LHCN-M2 (cell line): ENCODE data around the gene FNTB. TPM values are rescaled to one million over a fixed set of nuclear protein-coding genes. Genes with fewer than 3 reads are reported as not detected.
A peak's percentile ranks its signal among the peaks of the same experiment; 100 is the strongest.
"Not testable (repeated sequence)": the region's sequence is repeated elsewhere in the genome, so short reads cannot be mapped to it uniquely, and the experiment has no call there.

Source experiments
- DNase-seq: peaks from one replicate; pipeline ENCODE4 v3.0.0-alpha.2; 2012; ENCODE audit warnings: low read depth
- total RNA-seq: library from RNA; depleted of rRNA; stranded (reverse); fragments of >200 nt; gene quantifications from 2 replicates; pipeline ENCODE4 v1.2.3, GENCODE V29; 2014

Gene FNTB
- total RNA-seq, 1 experiment from 2014 or later = 17.4 TPM

DNA sequence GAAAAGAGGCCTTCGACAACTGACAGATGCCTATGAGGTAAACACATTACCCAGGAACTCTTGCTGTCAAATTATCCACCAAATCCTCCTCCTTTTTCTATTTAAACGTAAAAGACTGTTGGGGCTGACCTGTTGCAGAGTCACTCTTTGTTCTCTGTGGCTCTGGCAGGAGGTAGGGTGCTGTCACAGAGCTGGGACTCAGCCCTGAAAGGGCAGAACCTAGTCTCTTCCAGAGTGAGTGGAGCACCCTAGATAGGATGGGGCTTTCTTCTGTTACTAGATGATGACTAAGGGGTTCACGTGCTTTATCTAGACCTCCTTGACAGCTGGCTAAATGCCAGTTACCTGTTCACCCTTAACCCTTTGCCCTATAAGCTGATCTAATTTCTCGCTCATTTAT is 25.7 kb downstream of the FNTB start:
- no peak for DNase-seq

DNA sequence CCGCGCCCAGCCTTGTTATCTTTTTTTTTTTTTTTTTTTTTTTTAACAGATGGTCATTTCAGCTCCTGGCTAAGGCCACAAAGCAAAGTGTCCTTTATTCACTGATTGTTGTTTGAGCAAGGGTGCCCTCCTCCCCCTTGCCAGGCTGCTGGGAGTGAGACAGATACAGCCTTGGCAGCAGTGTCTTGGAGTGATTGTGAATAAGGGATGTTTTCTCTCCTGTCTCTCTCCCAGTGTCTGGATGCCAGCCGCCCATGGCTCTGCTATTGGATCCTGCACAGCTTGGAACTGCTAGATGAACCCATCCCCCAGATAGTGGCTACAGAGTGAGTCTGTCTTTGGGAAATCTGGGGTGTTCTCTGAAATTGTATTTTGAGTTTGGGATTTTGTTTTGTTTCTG is 28.7 kb downstream of the FNTB start:
- no peak for DNase-seq

DNA sequence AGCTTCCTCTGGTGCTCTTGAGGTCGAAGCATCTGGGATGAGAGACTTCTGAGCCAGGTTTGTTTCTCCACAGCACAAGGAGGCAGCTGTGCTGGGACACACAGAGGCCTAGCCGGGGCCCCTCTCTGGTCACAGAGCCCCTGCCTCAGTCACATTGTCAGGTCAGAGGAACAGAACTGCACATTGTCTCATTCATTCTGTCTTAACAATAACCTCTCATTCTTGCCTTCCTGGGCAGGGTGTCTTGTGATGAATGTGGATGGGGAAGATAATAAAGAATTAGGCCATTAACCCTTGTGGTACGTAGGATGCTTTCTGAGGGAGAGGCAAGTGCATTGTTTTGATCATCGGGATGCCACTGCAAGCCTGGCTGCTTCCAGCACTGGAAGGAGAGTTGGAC is 29.8 kb downstream of the FNTB start:
- no peak for DNase-seq

DNA sequence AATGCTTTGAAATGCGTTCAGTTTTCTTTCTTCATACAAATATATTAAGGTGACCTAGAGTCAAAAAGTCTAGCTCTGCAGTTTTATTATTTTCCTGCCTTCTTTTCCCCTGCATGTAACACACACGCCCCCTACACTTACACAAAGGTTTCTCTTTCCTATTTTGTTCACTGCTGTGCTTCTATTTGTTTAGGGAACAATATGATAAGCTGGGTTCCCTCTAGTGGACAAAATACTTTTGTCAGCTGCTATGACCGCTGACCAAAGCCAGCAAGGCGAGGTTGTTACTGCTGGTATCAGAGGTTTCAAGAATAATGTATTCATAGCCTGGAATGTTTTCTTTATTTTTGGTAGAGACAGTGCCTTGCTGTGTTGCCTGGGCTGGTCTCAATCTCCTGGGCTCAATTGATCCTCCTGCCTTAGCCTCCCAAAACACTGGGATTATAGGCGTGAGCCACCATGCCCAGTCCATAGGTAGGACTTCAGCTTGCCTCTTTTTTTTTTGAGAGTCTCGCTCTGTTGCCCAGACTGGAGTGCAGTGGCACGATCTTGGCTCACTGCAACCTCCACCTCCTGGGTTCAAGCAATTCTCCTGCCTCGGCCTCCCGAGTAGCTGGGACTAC is 33.4 kb downstream of the FNTB start:
- DNase-seq = peak; percentile 83

DNA sequence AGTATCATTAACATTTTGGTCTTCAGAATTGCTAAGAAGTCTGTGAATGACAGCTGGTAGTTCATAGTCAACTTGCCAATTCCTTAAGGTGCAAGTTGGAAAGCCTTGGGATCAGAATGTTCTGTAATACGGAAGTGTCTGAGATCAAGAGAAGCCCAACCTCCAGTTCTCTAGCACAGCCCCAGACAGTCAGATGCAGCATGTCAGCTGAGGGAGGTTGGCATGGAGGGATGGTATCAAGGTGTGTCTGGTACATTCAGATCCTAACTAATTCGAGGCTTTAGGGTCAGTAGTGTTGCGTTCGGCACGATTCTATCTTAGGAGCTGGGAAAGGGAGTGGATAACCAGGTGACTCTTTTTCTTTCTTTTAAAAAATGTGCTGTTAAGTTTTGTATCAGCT is 38.3 kb downstream of the FNTB start:
- DNase-seq = no peak

DNA sequence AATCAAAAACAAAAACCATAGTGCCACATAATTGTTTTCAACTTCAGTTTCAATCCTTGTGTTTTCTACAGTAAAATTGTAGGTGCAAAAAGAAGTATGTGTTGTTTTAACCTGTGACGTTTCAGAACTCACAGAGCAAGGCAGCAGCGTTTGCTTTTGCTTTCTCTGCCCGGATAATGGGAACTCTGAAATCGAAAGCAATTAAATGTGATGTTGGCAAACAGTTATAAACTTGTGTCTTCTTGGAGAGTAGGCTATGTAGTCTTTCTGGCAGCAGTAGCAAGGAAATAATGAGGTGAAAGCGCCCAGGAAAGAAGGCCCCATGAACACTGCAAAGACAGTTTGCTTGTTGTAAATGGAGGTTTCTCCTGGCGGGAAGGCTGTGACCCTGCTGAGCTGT is 39.1 kb downstream of the FNTB start:
- DNase-seq = no peak

DNA sequence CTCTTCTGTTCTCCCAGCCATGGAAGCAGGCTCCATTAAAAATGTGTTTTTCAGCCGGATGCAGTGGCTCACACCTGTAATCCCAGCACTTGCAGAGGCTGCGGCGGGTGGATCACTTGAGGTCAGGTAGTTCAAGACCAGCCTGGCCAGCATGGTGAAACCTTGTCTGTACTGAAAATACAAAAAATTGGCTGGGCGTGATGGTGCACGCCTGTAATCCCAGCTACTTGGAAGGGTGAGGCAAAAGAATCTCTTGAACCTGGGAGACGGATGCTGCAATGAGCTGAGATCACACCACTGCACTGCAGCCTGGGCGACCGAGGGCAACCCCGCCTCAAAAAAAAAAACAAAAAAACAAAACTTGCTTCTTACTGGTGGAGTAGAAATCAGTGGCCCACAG is 39.8 kb downstream of the FNTB start:
- no peak for DNase-seq

DNA sequence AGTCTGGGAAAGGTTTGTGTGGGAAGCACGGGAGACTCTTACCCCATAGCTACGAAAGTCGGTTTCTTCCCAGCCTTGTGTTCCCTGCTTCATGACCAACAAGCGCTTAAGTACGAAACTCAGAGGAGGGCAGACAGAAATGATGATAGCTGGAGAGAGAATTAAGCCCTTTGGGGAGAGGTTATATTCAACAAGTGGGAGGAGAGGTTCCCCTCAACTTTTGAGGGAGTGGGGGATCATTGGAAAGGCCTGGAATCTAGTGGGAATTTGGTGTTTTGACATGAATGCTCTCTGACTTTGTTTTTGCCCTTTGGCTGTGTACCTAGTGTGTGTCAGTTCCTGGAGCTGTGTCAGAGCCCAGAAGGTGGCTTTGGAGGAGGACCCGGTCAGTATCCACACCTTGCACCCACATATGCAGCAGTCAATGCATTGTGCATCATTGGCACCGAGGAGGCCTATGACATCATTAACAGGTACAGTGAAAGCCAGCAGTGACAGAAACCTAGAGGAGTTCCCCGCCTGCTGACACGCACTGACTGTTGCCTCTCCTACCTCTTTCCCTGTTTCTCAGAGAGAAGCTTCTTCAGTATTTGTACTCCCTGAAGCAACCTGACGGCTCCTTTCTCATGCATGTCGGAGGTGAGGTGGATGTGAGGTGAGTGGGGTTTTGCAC is 40.6 kb downstream of the FNTB start:
- DNase-seq = no peak

DNA sequence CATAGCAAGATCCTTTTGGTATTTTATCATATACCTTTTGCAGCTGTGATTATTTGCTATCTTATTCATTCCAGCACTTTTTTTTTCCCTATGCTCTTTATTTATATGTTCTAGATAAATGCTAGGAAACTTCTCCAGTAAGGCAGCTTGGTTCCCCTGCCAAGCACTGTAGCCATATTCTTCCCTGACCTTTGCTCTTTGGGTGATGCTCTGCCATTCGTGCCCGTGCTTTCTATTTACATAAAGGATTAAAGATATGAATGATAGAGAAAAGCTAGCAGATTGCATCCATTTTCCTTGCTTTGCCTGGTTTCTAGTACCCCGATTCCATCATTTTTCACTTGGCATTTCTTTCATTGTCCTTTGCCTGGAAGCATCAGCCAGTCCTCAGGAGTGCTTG is 42.2 kb downstream of the FNTB start:
- DNase-seq = no peak

DNA sequence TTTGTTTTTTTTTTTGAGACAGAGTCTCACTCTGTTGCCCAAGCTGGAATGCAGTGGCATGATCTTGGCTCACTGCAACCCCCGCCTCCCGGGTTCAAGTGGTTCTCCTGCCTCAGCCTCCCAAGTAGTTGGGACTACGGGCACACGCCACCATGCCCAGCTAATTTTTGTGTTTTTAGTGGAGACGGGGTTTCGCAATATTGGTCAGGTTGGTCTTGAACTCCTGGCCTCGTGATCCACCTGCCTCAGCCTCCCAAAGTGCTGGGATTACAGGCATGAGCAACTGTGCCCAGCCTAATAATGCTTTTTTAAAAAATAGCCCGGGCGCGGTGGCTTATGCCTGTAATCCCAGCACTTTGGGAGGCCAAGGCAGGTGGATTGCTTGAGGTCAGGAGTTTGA is 44.6 kb downstream of the FNTB start:
- not testable (repeated sequence) for DNase-seq

DNA sequence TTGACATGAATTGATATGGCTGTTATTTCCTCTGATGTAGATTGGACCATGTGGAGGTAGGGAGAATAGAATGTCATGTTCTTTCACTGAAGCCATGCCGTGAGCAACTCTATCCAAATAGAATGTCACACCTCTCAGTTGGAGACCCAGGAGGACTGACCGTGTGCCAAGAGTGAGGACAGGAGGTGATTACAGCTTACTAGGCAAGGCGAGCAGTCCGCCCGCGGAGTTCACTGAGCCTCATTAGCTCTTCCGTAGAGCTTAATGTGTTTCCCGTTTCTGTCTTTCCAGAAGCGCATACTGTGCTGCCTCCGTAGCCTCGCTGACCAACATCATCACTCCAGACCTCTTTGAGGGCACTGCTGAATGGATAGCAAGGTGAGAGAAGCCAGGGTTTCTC is 45.6 kb downstream of the FNTB start:
- no peak for DNase-seq

DNA sequence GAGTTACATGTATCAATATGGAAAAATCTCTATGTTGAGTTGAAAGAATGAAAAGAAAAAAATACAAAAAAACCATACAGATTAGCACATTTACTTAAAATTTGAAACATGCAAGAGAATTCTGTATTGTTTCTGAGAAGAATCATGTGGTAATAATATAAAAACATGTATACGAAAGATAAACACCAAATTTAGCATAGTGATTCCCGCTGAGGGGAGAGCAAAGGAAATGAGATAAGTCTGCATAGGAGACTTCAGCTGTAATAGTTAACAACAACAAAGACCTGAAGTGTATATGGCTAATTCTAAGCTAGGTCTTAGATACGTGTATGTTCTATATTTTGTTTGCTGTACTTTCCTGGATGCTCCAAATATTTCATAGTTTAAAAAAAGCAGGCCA is 46.5 kb downstream of the FNTB start:
- no peak for DNase-seq

DNA sequence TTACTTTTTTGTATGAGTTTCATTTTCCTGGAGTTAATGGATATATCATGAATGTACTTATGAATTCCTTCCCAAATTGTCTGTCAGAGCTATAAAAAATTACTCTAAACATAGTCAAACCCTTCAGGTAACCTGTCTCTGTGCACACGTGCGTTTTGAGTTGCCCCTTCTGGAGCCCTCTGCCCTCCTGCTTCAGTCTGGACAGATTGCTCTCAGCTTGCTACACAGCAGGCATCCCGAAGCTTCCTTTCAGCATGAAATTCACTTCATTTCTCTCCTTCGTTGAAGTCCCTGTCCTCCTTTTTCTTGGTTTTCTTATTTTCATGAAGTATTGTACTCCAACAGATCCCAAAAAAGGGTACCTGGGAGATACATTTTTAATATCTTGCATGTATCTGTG is 47.3 kb downstream of the FNTB start:
- no peak for DNase-seq

DNA sequence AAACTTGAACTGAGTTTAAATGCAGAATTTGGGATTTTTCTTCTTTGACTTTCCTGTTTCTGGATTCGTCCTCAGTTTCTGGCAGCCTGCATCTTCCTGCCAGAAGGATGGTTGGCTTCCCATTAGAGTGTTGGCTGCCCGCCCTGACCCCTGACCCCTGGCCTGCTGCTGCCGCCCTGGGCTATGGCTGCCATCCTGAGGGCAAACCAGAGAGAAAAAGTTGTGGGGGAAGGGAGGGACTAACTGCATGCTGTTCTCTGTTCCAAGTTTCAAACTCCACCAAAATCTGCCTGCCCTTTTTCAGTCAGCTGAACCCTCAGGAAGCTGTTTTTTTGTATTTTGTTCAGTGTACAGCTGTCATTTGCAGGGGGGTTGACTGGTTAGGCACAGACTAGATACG is 48.4 kb downstream of the FNTB start:
- DNase-seq = peak; percentile 10

DNA sequence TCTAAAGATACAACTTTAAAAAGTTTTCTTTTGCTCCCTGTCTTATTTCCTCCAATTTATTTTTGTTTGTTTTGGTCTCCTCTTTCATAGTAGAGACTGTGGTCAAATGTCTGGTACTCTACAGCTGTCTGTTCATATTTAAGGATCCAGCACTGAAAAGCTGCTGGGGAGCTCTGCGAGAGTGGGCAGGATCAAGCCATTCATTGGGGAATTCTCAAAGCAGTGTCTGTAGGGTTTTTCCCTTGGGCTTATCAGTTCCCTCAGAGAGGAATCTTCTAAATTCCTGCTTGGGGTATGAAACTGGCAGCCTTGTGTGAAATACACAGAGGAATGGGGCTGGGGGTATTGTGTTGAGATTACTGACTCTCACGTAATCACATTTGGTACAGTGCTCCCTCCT is 52.3 kb downstream of the FNTB start:
- peak; percentile 12 for DNase-seq

DNA sequence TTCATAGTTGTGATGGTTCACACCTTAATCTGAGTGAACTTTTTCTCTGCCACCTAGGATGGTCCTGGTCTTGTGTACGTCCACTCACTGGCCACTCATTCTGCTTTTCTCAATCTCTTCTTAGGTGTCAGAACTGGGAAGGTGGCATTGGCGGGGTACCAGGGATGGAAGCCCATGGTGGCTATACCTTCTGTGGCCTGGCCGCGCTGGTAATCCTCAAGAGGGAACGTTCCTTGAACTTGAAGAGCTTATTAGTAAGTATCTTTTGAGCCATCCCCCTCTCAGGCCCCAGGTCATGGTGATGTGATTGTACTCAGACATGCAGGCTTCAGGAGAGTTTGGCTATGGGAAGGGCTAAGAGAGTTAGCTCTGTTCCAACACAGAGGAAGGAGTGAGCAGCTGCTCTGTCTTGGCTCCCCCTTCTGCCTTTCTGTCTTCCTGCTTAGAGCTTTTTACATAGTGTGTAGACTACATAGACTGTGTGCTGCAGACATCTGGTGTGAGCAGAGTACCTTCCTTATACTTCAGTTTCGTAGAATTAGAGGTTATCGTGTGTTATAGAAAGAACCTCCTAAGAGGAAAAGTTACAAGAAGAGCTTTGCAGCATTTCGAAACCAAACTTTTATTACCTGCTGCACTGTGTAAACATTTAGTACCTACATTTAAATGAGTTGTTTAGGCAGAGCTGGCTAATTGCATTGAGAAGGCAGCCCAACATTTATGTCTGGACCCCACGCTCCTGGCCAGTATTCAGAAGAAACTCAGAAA is 54.2 kb downstream of the FNTB start:
- DNase-seq = no peak

DNA sequence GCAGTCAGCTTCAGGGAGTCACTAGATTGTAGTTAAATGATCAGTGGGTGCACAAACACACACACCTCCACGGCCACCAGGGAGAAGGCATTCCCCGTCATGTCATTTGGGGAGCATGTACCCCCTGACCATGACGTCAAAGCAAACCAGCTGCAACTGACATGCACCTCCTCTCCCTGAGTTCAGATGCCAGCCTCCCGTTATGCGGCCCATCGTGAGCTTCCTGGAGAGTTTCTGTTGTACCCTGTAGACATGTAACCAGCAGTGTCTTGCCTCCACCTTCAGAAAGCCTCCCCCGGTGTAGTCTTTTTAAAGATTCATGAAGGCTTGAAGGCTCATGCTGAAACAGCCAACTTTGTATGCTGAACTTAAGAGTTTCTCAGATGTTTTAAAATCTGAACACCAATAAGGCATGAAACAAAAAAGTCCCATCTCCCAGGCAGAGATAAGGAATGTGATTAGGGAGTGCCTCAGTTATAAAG is 54.8 kb downstream of the FNTB start:
- no peak for DNase-seq

DNA sequence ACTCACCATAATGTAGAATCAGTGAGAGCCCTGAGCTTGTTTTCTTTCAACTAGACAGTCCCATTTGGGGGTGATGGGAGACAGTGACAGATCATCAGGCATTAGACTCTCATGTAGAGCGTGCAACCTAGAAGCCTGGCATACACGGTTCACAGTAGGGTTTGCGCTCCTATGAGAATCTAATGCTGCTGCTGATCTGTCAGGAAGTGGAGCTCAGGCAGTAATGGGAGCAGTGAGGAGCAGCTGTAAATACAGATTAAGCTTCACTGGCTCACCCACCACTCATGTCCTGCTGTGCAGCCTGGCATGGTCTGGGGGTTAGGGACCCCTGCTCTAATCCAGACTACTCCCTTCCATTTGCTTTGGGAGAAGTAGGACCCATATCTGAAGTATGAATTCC is 55.6 kb downstream of the FNTB start:
- DNase-seq = no peak

DNA sequence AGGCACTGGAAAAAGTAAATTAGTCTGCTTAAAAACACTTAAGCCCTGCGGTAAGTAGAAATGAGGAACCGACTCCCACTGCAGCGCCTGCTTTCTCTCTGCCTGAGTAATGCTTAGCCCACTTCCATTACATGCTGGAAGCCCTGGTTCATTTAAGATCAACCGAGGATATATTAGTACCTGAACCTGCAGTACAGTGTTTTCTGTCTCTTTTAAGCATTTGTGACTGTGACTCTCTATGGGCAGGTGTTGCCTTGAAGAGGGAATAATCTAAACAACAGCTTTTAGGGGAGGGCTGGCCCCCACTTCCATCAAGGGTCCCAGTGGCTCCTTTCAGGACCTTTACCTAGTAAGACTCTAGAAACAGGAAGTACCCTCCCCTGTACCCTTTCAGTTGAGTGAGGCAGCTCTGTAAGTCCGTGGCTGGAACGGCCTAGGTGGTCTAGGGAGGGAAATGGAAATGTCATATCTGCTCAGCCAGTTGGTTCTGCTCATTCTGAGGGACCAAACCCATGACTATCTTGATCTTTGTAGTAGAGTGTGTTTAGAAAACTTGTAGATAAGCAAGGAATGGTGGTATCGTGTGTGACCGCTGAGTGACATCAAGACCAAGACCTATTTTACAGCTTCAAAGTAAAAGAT is 56.2 kb downstream of the FNTB start:
- no peak for DNase-seq

DNA sequence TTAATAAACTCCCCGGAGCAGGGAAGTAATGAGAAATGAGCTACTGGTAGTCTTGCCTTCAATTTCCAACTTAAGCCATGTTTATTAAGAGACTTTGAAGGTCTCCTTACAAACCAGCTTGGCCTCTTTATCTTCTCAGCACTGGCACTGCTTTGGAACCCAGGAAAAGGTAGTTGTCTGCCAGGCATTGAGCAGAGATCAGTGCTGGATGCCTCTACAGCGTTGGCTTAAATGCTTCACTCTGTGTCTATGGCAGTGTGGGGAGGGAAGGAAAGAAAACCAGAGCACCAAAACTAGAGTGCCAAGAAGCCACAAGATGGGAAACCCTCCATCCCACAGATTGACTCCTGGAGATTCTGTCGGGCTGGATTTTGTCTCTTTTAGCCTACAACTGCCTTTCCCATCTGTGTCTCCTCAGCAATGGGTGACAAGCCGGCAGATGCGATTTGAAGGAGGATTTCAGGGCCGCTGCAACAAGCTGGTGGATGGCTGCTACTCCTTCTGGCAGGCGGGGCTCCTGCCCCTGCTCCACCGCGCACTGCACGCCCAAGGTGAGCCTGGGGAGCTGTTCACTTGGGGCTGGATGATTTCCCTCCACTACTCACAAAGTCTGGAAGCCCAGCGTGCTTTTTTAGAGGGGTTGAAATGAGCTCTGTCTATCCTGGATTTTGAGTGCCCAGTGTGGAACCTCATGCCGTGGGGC is 57.3 kb downstream of the FNTB start:
- DNase-seq = no peak

DNA sequence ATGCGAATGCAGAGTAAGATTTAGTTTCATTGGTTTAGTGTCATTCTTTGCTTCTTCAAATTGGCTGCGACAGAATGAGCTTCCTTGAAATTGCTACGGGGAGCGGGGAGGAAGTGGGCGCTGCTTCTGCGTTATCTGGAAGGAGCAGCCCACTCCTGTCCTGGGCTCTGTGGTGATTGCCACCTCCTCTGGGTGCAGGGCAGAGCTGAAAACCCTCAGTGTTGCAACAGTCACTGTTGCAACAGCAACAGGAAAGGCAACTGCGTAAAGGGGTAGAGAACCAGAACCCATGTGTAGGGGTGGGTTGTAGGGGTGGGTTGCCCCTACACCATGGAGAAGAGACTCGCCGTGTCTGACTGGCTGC is 57.9 kb downstream of the FNTB start:
- no peak for DNase-seq

DNA sequence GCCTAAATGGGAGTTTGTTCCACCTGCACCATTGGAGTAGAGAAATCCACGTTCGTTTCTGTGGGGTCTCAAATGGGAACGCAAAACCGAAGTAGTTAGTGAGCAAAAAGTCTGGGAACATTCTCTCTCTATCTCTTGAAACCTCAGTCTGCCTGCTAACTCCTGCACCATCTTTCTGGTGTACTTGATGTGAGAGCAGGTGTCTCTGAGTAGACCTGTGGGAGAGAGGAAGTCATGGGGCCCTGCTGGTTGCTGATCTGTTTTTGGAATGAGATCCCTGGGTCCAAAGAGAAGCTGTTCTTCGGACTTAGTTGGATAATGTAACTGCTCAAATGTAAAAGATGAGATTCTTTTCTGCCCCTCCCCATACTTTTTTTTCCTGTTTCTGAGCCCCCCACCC is 58.3 kb downstream of the FNTB start:
- no peak for DNase-seq
